ENCODE measurements around the gene ACTR1B. TPM values are rescaled to one million over a fixed set of nuclear protein-coding genes. Genes with fewer than 3 reads are reported as not detected.

The ACTR1B gene
- polyA plus RNA-seq, 3 donors = 8.9 to 64.4 (median 9.9) TPM

Small RNAs within 50 kb of the gene (small RNA-seq; reads per million reads assigned to genes)
- gene RNU4-8P (ENCODE audit: insufficient read length, low read depth) = not detected

Other genes starting within 250 kb of the ACTR1B start
- gene ANKRD36B, start 74.2 kb downstream of the ACTR1B start, polyA plus RNA-seq = 1 to 10 TPM in 2 of 3 donors, under 1 TPM in 1; 0.73 to 3.1 (median 1.2) TPM
- gene COX5B, start 18.0 kb downstream of the ACTR1B start, polyA plus RNA-seq = 100 to 1,000 TPM; 215 to 598 (median 546) TPM
- 1 to 10 TPM in 1 of 3 donors, not detected in 2; 7.9 TPM for gene C2orf92, start 5.7 kb upstream of the ACTR1B start, polyA plus RNA-seq
- under 1 TPM; 0.30 to 0.69 (median 0.38) TPM for gene ZAP70, start 49.5 kb upstream of the ACTR1B start, polyA plus RNA-seq